GM12874 (cell line): ENCODE measurements around the gene USP49.

Experiments
- CTCF ChIP-seq: IDR thresholded peaks from 2 replicates; pipeline ENCODE4 v1.5.1; 2011; ENCODE audit warnings: low read depth, mild to moderate bottlenecking, control low read depth, low read length, moderate library complexity; ENCODE audit not compliant: insufficient read depth

Gene USP49

DNA sequence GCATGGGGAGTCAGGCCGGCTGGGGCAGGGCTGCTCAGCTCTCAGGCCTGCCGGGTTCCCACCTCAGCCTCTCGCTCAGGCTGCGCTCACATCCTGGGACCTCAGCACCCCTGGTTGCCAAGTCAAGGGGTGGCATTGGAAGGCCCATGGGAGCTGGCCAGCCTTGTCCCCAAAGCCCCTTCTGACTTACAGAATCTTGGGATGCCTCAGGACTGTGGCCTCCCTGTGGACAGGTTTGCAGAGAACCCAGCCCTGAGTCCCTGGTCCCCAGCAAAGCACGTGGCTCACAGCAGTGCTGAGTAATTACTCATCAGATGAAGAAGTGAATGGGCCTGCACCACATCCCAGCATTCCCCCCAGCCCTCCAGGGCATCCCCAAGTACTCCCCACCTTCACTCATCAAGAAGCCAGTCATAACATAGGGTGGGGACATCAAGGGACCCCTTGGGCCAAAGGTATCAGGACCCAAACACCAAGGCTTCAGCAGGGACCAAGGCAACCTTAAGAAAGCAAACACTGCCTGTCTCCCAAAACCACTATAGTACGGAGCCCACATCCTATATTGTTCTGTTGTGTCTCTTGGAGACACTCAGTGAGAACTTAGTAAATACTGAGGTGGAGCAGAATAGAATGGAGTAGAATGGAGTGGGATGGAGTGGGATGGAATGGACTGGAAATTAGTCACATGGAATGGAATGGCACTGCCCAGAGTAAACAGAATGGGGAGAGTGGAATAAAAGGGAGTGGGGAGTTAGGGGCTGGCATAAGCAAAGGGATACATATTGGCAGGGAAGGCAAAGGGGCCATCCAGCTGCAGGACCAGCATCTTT lies 151.6 kb downstream of the USP49 start:
- TF ChIP-seq CTCF = no peak

DNA sequence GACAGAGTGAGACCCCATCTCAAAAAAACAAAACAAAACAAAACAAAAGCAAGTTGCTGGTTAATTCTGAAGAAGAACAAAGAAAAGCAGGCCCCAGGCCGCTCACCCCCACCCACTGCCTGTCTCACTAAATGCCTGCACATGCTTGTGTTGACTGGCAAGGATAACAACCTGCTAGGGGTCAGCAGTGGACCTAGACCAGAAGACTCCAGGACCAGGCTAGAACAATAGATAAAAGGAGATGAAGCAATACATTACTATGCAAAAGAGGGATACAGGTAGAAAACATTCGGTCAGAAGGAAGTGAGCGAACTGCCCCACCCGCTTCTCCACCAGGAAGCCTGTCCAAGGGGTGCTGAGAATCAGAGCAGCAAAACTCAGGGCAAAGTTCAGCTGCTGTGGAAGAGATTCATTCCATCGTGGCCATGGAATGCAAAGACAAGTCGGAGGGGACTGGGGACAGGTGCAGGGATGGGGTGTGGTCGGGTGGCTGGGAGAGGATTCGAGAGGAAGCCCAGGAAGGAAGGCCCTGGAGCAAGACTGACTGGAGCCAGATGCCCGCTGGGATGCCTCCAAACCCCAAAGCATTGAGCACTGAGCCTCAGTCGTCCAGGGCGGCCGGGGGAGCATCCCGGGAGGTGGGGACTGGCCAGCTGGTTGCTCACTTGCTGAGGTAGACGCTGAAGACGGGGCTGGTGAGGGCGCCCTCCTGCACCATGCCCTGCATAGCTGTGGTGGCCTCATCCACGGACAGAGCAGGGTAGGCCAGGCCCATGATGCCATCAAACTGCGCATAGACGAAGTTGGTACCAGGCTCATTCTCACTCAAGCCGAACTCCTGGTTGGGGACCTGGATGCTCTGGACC lies 153.3 kb downstream of the USP49 start:
- no peak for TF ChIP-seq CTCF

DNA sequence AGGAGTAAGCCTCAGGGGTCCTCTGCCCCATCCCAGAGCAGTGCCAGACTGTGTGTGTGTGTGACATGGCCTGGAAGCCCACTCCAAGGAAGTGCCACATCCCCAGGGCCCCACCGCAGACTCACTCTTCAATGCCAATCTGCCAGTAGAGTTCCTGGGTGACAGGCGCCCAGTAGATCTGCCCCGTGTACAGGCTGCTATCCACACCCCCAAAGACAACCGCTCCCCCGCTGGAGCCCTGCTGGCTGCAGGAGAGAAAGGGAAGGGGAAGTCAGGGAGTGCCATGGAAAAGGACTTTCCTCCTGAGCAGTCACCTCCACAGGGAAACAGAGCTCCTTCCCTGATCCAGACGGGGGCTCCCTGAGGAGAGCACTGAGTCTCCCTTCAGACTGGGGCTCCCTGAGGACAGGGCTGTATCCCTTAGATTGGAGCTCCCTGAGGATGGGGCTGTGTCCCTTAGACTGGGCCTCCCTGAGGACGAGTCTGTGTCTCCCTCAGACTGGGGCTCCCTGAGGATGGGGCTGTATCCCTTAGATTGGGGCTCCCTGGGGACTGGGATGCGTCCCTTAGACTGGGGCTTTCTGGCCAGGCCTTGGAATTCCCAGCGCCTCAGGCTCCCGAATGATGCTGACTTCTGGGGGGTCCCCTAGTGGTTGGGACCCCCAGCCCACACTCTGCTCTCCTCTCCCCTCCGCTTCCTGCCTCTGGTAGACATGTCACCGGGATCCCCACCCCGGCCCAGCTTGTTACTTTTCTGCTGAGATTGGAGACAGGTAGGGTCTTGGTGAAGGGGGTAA lies 154.6 kb downstream of the USP49 start:
- TF ChIP-seq CTCF = no peak
